8988T (cell line): Measurements from ENCODE around the gene TBC1D21.

Experiments
- DNase-seq: peaks from one replicate; pipeline ENCODE4 v3.0.0; 2011

The TBC1D21 gene

GRCh38 chr15:73862276-73862675 lies 11.1 kb upstream of the TBC1D21 start:
- no peak for DNase-seq

GRCh38 chr15:73865379-73865778 lies 8.0 kb upstream of the TBC1D21 start:
- DNase-seq = no peak

- no peak for DNase-seq
These were observed 7.5 kb upstream of the TBC1D21 start for GRCh38 chr15:73865904-73866303.

GRCh38 chr15:73866481-73866880 lies 6.9 kb upstream of the TBC1D21 start:
- DNase-seq = no peak

GRCh38 chr15:73866881-73867410 lies 6.4 kb upstream of the TBC1D21 start:
- no peak for DNase-seq

- no peak for DNase-seq
These were observed 5.9 kb upstream of the TBC1D21 start for GRCh38 chr15:73867426-73867825.

GRCh38 chr15:73867956-73868355 lies 5.4 kb upstream of the TBC1D21 start:
- no peak for DNase-seq

GRCh38 chr15:73869216-73869995 lies 4.0 kb upstream of the TBC1D21 start:
- no peak for DNase-seq

GRCh38 chr15:73870700-73871408 lies 2.5 kb upstream of the TBC1D21 start:
- no peak for DNase-seq

GRCh38 chr15:73872346-73872745 lies 1.0 kb upstream of the TBC1D21 start:
- DNase-seq = no peak

GRCh38 chr15:73873889-73874511 lies 636 bp downstream of the TBC1D21 start:
- DNase-seq = no peak

GRCh38 chr15:73879426-73879825 lies 6.1 kb downstream of the TBC1D21 start:
- no peak for DNase-seq

- no peak for DNase-seq
These were observed 8.4 kb downstream of the TBC1D21 start for GRCh38 chr15:73881579-73882320.

- DNase-seq = no peak
These were observed 9.5 kb downstream of the TBC1D21 start for GRCh38 chr15:73882761-73883419.

GRCh38 chr15:73884159-73884558 lies 10.8 kb downstream of the TBC1D21 start:
- no peak for DNase-seq

- no peak for DNase-seq
These were observed 12.8 kb downstream of the TBC1D21 start for GRCh38 chr15:73885954-73886700.

GRCh38 chr15:73886717-73887345 lies 13.5 kb downstream of the TBC1D21 start:
- DNase-seq = no peak

- DNase-seq = no peak
These were observed 14.1 kb downstream of the TBC1D21 start for GRCh38 chr15:73887481-73887880.

- DNase-seq = no peak
These were observed 15.1 kb downstream of the TBC1D21 start for GRCh38 chr15:73888224-73889041.

- DNase-seq = no peak
These were observed 15.8 kb downstream of the TBC1D21 start for GRCh38 chr15:73889053-73889761.
